Measurements from ENCODE around the gene LARGE2. TPM values are rescaled to one million over a fixed set of nuclear protein-coding genes. Genes with fewer than 3 reads are reported as not detected.

Gene LARGE2
- total and polyA plus RNA-seq, 2 experiments from 2014 or later, result 89.8 to 107 TPM

DNA sequence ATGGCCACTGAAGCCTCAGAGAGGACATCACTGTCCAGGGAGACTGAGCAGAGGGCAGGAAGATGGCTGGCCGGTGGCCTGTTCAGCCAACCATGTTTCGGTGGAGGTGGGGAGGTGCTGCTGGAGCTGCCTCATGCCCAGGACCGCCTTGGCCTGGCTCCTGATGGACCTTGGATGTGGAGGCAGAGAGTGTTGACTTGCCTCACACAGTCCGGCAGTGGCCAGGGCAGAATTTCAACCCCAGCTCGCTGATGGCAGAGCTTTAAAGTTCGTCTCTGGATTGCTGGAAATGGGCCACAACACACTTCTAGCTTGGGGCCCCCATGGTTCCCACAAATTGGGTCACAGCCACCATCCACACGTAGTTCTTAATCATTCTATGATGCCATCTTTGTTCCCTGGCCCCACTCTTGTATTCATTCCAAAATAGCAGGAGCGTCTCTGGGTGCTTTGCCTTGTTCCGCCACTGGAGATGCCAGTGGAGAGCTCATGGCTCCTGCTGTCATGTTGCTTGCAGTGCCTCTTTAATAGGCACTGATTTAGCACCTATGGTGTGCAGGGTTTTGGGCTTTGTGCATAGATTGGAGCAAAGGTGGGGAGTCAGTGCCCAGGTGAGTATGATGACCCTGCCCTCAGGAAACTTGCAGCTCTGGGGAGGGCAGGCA is 31.4 kb upstream of the LARGE2 start:
- no peak for DNase-seq (ENCODE audit: low spot score)
- no peaks in the 10 kb centered on the region; the same call in 2 of the 3 replicates for H3K36me3 Mint-ChIP-seq (ENCODE audit: low read depth)
- H3K27me3 Mint-ChIP-seq (ENCODE audit: insufficient read depth, low read depth, poor library complexity), result peaks cover 12% of the 10 kb centered on the region
- Histone ChIP-seq H4K20me1 (replicated peaks; ENCODE audit: insufficient read depth) (peaks cover 15% of the 10 kb centered on the region), H3K4me1 (ENCODE audit: insufficient read depth) (peaks cover 18% of the 10 kb centered on the region), H3F3A (replicated peaks; ENCODE audit: low read depth) (0 out of 2 replicates have a peak, but pooled peaks cover 2% of the 10 kb centered on the region), H3K79me2 (replicated peaks; ENCODE audit: insufficient read depth) (peaks cover 9% of the 10 kb centered on the region; the same call in 1 of the 2 replicates), H3K27me3 (ENCODE audit: insufficient read depth) (no peaks in the 10 kb centered on the region), H3K4me3 (no peak overlapping the region), H3K27ac (ENCODE audit: low read depth) (no peak overlapping the region), H3K36me3 (ENCODE audit: insufficient read depth) (no peaks in the 10 kb centered on the region), H2AFZ (no peak overlapping the region), H3K9me2 (ENCODE audit: insufficient read depth) (no peaks in the 10 kb centered on the region), H3K4me2 (no peak overlapping the region)
- no peaks in the 10 kb centered on the region for H3K9me3 Mint-ChIP-seq
- ATAC-seq, result no peak
- H3K4me1 Mint-ChIP-seq, result peaks cover 33% of the 10 kb centered on the region
- TF ChIP-seq JUNB (IDR thresholded peaks at IDR 0.05; ENCODE audit: unreplicated experiment) (no peak), EZH2 (IDR thresholded peaks at IDR 0.05; ENCODE audit: low read depth, unreplicated experiment) (no peak), ZNF331 (CRISPR knock-in tag; IDR thresholded peaks at IDR 0.05; ENCODE audit: low read depth) (no peak), NANOG (IDR thresholded peaks at IDR 0.05; ENCODE audit: borderline replicate concordance) (no peak), CTCF (conservative IDR thresholded peaks at IDR 0.05; ENCODE audit: low read depth in 2 of 2) (no peak; a peak in 1 of 4 replicates), STAT1 (IDR thresholded peaks at IDR 0.05; ENCODE audit: unreplicated experiment) (no peak), EZH2phosphoT487 (IDR thresholded peaks at IDR 0.05; ENCODE audit: unreplicated experiment) (no peak), ZNF114 (CRISPR knock-in tag; IDR thresholded peaks at IDR 0.05) (no peak), POLR2AphosphoS5 (IDR thresholded peaks at IDR 0.05; ENCODE audit: low read depth) (no peak), CREB1 (CRISPR knock-in tag; IDR thresholded peaks at IDR 0.05; ENCODE audit: low read depth) (no peak)
- TF ChIP-seq, protein P1, sequence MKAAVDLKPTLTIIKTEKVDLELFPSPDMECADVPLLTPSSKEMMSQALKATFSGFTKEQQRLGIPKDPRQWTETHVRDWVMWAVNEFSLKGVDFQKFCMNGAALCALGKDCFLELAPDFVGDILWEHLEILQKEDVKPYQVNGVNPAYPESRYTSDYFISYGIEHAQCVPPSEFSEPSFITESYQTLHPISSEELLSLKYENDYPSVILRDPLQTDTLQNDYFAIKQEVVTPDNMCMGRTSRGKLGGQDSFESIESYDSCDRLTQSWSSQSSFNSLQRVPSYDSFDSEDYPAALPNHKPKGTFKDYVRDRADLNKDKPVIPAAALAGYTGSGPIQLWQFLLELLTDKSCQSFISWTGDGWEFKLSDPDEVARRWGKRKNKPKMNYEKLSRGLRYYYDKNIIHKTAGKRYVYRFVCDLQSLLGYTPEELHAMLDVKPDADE (IDR thresholded peaks at IDR 0.05), result no peak
- TF ChIP-seq, protein P2, sequence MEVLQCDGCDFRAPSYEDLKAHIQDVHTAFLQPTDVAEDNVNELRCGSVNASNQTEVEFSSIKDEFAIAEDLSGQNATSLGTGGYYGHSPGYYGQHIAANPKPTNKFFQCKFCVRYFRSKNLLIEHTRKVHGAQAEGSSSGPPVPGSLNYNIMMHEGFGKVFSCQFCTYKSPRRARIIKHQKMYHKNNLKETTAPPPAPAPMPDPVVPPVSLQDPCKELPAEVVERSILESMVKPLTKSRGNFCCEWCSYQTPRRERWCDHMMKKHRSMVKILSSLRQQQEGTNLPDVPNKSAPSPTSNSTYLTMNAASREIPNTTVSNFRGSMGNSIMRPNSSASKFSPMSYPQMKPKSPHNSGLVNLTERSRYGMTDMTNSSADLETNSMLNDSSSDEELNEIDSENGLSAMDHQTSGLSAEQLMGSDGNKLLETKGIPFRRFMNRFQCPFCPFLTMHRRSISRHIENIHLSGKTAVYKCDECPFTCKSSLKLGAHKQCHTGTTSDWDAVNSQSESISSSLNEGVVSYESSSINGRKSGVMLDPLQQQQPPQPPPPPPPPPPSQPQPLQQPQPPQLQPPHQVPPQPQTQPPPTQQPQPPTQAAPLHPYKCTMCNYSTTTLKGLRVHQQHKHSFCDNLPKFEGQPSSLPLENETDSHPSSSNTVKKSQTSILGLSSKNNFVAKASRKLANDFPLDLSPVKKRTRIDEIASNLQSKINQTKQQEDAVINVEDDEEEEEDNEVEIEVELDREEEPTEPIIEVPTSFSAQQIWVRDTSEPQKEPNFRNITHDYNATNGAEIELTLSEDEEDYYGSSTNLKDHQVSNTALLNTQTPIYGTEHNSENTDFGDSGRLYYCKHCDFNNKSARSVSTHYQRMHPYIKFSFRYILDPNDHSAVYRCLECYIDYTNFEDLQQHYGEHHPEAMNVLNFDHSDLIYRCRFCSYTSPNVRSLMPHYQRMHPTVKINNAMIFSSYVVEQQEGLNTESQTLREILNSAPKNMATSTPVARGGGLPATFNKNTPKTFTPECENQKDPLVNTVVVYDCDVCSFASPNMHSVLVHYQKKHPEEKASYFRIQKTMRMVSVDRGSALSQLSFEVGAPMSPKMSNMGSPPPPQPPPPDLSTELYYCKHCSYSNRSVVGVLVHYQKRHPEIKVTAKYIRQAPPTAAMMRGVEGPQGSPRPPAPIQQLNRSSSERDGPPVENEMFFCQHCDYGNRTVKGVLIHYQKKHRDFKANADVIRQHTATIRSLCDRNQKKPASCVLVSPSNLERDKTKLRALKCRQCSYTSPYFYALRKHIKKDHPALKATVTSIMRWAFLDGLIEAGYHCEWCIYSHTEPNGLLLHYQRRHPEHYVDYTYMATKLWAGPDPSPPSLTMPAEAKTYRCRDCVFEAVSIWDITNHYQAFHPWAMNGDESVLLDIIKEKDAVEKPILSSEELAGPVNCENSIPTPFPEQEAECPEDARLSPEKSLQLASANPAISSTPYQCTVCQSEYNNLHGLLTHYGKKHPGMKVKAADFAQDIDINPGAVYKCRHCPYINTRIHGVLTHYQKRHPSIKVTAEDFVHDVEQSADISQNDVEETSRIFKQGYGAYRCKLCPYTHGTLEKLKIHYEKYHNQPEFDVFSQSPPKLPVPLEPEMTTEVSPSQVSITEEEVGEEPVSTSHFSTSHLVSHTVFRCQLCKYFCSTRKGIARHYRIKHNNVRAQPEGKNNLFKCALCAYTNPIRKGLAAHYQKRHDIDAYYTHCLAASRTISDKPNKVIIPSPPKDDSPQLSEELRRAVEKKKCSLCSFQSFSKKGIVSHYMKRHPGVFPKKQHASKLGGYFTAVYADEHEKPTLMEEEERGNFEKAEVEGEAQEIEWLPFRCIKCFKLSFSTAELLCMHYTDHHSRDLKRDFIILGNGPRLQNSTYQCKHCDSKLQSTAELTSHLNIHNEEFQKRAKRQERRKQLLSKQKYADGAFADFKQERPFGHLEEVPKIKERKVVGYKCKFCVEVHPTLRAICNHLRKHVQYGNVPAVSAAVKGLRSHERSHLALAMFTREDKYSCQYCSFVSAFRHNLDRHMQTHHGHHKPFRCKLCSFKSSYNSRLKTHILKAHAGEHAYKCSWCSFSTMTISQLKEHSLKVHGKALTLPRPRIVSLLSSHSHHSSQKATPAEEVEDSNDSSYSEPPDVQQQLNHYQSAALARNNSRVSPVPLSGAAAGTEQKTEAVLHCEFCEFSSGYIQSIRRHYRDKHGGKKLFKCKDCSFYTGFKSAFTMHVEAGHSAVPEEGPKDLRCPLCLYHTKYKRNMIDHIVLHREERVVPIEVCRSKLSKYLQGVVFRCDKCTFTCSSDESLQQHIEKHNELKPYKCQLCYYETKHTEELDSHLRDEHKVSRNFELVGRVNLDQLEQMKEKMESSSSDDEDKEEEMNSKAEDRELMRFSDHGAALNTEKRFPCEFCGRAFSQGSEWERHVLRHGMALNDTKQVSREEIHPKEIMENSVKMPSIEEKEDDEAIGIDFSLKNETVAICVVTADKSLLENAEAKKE (CRISPR knock-in tag; IDR thresholded peaks at IDR 0.05), result no peak
- TF ChIP-seq, protein P3, sequence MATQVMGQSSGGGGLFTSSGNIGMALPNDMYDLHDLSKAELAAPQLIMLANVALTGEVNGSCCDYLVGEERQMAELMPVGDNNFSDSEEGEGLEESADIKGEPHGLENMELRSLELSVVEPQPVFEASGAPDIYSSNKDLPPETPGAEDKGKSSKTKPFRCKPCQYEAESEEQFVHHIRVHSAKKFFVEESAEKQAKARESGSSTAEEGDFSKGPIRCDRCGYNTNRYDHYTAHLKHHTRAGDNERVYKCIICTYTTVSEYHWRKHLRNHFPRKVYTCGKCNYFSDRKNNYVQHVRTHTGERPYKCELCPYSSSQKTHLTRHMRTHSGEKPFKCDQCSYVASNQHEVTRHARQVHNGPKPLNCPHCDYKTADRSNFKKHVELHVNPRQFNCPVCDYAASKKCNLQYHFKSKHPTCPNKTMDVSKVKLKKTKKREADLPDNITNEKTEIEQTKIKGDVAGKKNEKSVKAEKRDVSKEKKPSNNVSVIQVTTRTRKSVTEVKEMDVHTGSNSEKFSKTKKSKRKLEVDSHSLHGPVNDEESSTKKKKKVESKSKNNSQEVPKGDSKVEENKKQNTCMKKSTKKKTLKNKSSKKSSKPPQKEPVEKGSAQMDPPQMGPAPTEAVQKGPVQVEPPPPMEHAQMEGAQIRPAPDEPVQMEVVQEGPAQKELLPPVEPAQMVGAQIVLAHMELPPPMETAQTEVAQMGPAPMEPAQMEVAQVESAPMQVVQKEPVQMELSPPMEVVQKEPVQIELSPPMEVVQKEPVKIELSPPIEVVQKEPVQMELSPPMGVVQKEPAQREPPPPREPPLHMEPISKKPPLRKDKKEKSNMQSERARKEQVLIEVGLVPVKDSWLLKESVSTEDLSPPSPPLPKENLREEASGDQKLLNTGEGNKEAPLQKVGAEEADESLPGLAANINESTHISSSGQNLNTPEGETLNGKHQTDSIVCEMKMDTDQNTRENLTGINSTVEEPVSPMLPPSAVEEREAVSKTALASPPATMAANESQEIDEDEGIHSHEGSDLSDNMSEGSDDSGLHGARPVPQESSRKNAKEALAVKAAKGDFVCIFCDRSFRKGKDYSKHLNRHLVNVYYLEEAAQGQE (IDR thresholded peaks at IDR 0.05; ENCODE audit: unreplicated experiment), result no peak
- H3K27ac Mint-ChIP-seq, result no peak overlapping the region
- no peak overlapping the region for H3K4me3 Mint-ChIP-seq
